Measurements from ENCODE around the gene UROC1.

UROC1 gene

GRCh38 chr3:126440709-126440995, 76.9 kb downstream of the UROC1 start:
- DNase-seq (ENCODE audit: low spot score), result no peak

- DNase-seq (ENCODE audit: low spot score), result no peak
These were observed 77.4 kb downstream of the UROC1 start for GRCh38 chr3:126439968-126440708.

- no peak for DNase-seq (ENCODE audit: low spot score)
These were observed 78.1 kb downstream of the UROC1 start for GRCh38 chr3:126439346-126439967.

DNA sequence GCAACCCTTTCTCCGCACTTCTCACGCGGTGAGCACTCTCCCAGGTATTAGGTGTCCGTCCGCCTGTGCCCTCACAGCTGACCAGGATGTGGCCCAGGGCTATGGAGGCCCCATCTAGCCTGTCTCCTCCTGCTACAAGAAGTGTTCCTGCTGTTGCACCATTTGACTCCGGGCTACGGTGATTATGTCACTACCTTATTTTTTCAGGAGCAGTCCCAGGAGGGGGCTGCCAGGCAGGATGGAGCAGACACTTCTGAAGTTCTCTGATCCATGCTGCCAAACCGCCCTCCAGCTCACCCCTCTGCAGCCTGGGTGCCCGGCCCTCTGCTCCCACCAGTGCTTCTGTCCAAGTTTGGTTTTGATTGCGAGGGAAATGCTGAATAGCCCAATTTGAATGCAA, 78.8 kb downstream of the UROC1 start:
- DNase-seq (ENCODE audit: low spot score), result no peak

DNA sequence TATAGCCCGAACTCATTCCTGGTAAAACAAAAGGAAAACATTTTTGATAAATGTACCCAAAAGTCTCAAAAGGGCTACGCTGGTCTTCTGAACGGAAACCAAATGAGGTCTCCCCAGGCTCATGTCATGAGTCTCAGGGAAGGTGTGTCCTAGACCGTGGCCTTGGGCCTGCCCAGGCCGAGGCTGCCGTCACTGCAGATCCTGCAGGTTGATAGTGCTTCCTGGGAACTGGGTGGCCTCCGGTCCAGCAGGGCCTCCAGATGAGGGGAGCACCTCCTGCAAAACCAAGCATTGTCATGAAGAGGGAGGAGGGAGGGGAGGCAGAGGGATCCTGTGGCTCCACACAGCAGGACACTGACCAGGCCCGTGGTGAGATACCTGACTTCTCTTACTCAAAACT, 79.4 kb downstream of the UROC1 start:
- DNase-seq (ENCODE audit: low spot score), result no peak

DNA sequence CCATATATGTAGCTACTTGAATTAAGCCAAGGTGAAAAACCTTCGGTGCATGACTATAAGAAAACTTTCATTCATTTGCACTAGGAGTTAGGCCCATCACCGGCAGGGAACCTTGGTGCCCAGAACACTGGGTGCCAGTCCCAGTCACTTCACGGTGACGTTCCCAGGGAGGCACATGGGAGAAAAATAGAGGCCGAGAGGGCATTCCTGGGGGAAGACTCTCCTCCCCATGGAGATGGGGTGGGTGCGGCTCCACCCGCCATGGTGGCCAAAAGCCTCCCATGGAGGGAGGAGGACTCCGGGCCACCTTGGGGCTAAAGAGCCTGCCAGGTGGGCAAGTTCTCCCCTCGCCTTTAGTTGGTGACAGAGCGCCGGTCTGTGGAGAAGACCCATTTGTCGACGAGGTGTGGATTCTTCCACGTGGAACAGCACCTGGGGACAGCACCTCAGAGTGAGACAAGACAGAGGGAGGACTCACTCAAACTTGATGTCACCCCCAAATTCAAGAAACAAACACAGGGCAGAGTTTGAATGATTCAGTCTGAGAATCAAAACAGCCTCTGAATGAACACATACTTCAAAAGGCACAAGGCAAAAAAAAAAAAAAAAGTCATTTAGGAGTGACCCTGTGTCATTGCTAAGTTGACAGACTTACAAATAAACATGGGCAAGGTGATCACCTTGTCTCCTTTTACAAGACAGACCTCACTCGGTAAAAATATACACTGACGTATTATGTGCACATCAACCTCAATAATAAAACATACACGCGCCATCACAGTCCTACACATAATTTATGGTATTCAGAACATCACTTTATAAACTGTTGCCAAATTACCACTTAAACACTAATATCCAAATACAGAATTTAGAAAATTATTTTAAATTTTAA, 80.5 kb downstream of the UROC1 start:
- DNase-seq (ENCODE audit: low spot score), result no peak

DNA sequence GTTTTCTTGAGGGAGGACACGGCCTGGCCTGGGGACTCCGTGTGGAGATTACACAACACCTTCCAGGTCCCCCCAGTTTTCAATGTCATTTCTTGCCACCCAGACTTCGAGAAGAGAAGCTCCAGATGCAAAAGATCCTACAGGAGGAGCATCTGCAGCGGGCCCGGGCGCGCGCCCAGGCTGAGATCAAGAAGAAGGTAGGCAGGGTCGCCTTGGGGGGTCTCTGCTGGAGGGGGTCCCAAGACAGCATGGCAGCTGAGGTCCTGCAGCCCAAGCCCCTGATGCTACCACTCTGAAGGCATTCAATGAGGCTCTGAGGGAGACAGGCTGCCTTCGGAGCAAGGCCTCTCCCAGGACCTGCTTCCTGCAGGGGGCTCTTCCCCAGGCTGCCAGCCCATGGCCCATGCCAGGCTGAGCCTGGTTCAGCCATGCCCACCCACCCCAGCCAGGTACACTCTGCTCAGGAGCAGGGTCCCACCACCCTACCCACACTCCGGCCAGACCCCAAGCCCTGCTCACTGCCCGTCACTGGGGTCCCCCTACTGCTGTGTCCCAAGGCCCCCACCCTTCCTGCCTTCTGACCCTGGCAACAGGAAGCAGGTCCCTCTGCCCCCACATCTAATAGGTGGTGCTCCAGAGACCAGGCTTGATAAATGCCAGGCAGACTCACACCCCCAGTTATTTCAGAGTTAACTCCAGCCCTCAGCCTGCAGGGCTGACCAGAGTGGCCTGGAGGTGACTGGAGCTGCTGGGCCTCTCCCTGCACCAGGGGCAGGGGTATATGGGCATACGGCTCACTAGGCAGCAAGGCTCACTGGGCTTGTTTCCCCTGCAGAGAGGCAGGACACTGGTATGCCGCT, 81.9 kb downstream of the UROC1 start:
- no peak for DNase-seq (ENCODE audit: low spot score)

GRCh38 chr3:126434931-126435411, 82.6 kb downstream of the UROC1 start:
- no peak for DNase-seq (ENCODE audit: low spot score)

- DNase-seq (ENCODE audit: low spot score), result no peak
These were observed 83.3 kb downstream of the UROC1 start for GRCh38 chr3:126434264-126434590.

GRCh38 chr3:126433496-126434263, 83.9 kb downstream of the UROC1 start:
- no peak for DNase-seq (ENCODE audit: low spot score)

- no peak for DNase-seq (ENCODE audit: low spot score)
These were observed 84.5 kb downstream of the UROC1 start for GRCh38 chr3:126433105-126433430.

GRCh38 chr3:126432361-126433104, 85.0 kb downstream of the UROC1 start:
- DNase-seq (ENCODE audit: low spot score), result no peak
